ENCODE data around the gene MPG.

The MPG gene

DNA sequence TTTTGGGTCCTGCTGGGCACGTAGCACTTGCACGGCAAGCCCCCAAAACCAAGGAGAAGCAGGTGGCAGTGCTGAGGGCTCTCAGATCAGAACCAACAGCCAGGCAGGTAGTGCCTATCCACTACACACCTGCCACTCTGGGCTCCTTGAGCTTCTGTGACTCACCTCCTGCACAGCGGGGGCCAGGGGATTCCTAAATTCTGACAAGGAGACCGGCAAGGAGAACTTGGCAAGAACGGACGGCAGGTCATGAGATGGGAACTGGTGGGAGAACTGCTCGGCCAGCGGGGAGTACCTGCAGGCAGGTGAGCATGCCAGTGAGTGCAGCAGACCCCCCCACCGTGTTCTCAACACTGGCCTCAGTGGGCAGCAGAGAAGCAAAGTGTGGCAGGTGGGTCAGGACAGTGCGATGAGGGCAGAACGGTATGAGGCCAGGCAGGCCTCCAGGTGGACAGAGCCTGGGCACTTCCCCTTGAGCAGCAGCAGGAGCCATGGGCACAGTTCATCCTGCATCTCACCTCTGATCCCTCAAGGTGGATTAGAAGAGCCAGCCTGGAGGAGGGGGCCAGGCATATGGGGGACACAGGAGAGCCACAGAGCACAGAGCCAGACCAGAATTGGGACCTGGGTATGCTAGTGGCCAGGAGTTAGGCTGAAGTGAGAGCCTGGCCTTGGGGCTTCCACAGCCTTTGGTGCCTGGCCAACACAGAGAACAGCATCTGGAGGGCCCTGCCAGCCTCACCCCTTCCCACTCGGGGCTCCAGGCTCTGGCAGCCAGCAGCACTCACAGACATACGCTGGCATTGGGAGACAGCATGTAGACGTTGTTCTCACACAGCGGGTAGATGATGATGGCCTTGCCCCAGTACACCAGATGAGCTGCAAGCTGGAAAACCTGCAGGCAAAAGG is 14.7 kb downstream of the MPG start:
- DNase-seq (ENCODE audit: insufficient read length, low spot score), result no peak
- TF ChIP-seq PAX5 (IDR thresholded peaks at IDR 0.05; ENCODE audit: insufficient read depth, low read length, severe bottlenecking), result no peak
- no peak for TF ChIP-seq POU2F2 (IDR thresholded peaks at IDR 0.05; ENCODE audit: low read depth, low read length)
- TF ChIP-seq SPI1 (IDR thresholded peaks at IDR 0.05; ENCODE audit: low read depth, low read length), result no peak
- no peak for TF ChIP-seq POLR2A (IDR thresholded peaks at IDR 0.05; ENCODE audit: low read depth, low read length)
- no peak; the same call in 1 of the 2 replicates for TF ChIP-seq POLR2AphosphoS5 (IDR thresholded peaks at IDR 0.05; ENCODE audit: low read depth, low read length)
- TF ChIP-seq TAF1 (IDR thresholded peaks at IDR 0.05; ENCODE audit: low read depth, low read length), result no peak

DNA sequence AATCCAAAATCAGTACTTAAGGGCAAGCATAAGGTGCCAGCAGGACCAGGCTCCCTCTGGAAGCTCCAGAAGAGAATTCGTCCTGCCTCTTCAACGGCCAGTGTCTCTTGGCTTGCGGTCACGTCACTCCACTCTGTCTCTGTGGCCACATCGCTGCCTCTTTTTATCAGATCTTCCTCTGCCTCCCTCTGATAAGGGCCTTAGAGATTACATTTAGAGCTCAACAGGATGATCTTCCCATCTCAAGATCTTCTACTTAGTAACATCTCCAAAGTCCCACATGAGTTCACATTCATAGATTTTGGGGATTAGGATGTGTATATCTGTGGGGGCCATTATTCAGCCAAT is 16.9 kb downstream of the MPG start:
- DNase-seq (ENCODE audit: insufficient read length, low spot score) (no peak), FAIRE-seq (no peak)
- TF ChIP-seq TAF1 (IDR thresholded peaks at IDR 0.05; ENCODE audit: low read depth, low read length) (no peak), POLR2A (IDR thresholded peaks at IDR 0.05; ENCODE audit: low read depth, low read length) (no peak), POLR2AphosphoS5 (IDR thresholded peaks at IDR 0.05; ENCODE audit: low read depth, low read length) (no peak), PAX5 (IDR thresholded peaks at IDR 0.05; ENCODE audit: insufficient read depth, low read length, severe bottlenecking) (no peak), SPI1 (IDR thresholded peaks at IDR 0.05; ENCODE audit: low read depth, low read length) (no peak)

More for the DNA sequence above, 14.7 kb downstream of the MPG start:
- FAIRE-seq, result no peak

DNA sequence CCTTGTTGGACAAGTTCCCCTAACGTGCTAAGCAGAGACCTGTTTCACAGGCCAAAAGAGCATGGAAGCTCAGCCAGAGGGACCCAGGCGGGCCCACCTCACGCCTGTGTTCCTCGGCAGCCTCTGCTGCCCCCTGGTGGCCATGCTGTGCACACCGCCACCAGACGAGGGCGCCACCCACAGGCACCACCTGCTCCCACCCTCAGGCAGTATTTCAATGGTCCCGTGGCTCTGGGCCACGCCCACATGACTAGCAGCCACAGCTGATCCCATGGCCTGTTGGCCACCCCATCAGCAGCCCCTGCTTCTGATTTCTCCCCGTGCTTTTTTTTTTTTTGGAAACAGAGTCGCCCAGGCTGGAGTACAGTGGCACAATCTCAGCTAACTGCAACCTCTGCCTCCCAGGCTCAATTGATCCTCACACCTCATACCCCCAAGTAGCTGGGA is 18.9 kb downstream of the MPG start:
- DNase-seq (ENCODE audit: insufficient read length, low spot score) (peak; percentile 98), FAIRE-seq (peak; percentile 99)
- TF ChIP-seq SPI1 (IDR thresholded peaks at IDR 0.05; ENCODE audit: low read depth, low read length) (no peak), POU2F2 (IDR thresholded peaks at IDR 0.05; ENCODE audit: low read depth, low read length) (no peak), POLR2AphosphoS5 (IDR thresholded peaks at IDR 0.05; ENCODE audit: low read depth, low read length) (no peak), TAF1 (IDR thresholded peaks at IDR 0.05; ENCODE audit: low read depth, low read length) (no peak), PAX5 (IDR thresholded peaks at IDR 0.05; ENCODE audit: insufficient read depth, low read length, severe bottlenecking) (no peak), POLR2A (IDR thresholded peaks at IDR 0.05; ENCODE audit: low read depth, low read length) (no peak)

DNA sequence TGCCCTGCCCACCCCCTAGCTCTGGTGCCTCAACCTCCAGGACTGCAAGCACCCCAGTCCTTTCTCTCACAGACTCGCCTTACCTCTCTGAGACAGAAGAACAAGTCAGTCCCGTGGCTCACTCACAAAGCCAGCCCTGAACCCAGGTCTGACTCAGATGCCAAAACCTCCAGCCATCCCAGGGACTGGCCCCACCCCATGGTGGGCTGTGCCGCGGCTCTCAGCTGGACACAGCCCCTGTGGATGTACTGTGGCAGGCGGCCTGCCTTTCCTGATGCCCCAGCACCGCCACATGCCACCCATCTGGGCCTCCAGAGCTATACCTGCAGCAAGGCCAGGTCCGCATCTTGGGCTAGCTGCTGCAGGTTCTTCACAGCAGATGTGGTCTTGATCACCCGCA is 19.8 kb downstream of the MPG start:
- FAIRE-seq (no peak), DNase-seq (ENCODE audit: insufficient read length, low spot score) (no peak)
- TF ChIP-seq TAF1 (IDR thresholded peaks at IDR 0.05; ENCODE audit: low read depth, low read length) (no peak), POLR2AphosphoS5 (IDR thresholded peaks at IDR 0.05; ENCODE audit: low read depth, low read length) (no peak), POU2F2 (IDR thresholded peaks at IDR 0.05; ENCODE audit: low read depth, low read length) (no peak), SPI1 (IDR thresholded peaks at IDR 0.05; ENCODE audit: low read depth, low read length) (no peak), PAX5 (IDR thresholded peaks at IDR 0.05; ENCODE audit: insufficient read depth, low read length, severe bottlenecking) (no peak), POLR2A (IDR thresholded peaks at IDR 0.05; ENCODE audit: low read depth, low read length) (no peak)

DNA sequence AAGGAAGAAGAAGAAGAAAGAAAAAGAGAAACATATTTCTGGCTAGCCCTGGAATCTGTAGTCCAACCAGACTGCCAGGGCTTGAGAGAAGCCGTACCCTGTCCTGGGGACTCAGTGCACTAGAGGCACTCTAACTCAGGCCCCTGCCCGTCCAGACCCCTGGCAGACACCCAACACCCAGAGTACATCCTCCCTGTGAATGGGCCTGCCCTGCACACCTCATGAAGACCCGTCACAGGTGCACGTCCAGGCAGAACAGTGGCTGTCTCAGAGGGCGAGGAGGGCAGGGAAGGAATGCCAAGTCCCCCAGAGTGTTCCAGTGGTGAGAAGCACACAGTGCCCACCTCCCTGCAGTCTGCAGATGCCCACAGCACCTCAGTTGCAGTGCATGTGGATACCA is 23.0 kb downstream of the MPG start:
- FAIRE-seq, result no peak
- no peak for DNase-seq (ENCODE audit: insufficient read length, low spot score)
- TF ChIP-seq SPI1 (IDR thresholded peaks at IDR 0.05; ENCODE audit: low read depth, low read length) (no peak), POU2F2 (IDR thresholded peaks at IDR 0.05; ENCODE audit: low read depth, low read length) (no peak), POLR2AphosphoS5 (IDR thresholded peaks at IDR 0.05; ENCODE audit: low read depth, low read length) (no peak)

DNA sequence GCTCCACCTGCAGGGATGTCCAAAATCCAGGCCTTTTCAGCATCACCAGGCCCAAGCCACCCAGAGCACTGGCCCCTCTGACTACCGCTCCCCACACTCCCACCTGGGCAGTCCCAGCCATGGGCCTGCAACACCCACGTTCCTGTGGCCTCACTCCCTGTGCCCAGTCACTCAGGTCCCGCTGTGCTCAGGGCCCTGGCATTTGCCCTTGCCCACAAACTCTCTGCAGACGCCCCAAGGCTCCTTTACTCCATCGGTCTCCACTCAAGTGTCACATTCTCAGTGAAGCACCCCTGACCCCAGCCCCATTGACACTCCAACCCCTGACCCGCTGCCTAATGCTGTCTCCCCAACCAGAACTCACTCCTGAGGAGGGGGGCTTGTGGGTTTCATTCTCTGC is 23.6 kb downstream of the MPG start:
- FAIRE-seq, result no peak
- TF ChIP-seq TAF1 (IDR thresholded peaks at IDR 0.05; ENCODE audit: low read depth, low read length) (no peak), POLR2A (IDR thresholded peaks at IDR 0.05; ENCODE audit: low read depth, low read length) (no peak), PAX5 (IDR thresholded peaks at IDR 0.05; ENCODE audit: insufficient read depth, low read length, severe bottlenecking) (no peak), POU2F2 (IDR thresholded peaks at IDR 0.05; ENCODE audit: low read depth, low read length) (no peak), POLR2AphosphoS5 (IDR thresholded peaks at IDR 0.05; ENCODE audit: low read depth, low read length) (no peak), SPI1 (IDR thresholded peaks at IDR 0.05; ENCODE audit: low read depth, low read length) (no peak)
- DNase-seq (ENCODE audit: insufficient read length, low spot score), result no peak

DNA sequence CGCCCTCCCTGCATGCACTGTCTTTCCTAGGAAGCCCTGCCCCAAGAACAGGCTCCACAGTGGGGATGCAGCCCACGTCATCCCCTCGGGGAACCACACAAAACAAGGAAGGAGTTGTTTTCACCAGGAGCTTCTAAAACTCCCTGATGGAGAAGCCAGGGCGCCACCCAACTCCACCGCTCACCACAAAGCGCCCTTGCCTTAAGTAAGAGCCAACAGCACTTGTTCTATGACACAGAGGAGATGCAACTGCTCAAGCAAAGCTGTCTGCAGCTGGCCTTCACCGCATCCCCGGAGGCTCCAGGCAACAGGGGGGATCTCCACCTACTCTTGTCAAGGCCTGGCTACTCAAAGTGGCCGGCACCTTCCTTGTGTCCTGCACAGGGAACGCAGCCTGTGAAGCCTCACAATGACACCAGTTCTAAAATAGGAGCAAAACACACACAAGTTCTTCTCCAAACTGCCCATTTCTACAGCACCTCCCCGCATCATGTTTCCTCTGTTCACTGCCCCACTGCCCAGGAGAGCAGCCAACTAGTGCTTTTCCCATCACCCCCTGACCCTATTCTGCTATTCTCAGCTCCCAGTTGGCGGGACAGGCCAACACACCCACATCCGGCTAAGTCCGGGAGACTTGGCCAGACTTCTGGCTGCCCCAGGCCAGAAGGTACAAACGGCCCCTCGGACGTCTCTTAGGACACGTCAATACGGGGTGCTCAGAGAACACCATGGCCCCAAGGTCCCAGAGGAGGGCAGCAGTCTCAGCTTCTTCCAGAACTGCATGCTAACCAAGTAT is 24.2 kb downstream of the MPG start:
- DNase-seq (ENCODE audit: insufficient read length, low spot score), result no peak
- no peak for FAIRE-seq
- no peak for TF ChIP-seq SPI1 (IDR thresholded peaks at IDR 0.05; ENCODE audit: low read depth, low read length)
- no peak for TF ChIP-seq POU2F2 (IDR thresholded peaks at IDR 0.05; ENCODE audit: low read depth, low read length)
- no peak for TF ChIP-seq PAX5 (IDR thresholded peaks at IDR 0.05; ENCODE audit: insufficient read depth, low read length, severe bottlenecking)
- TF ChIP-seq TAF1 (IDR thresholded peaks at IDR 0.05; ENCODE audit: low read depth, low read length), result no peak
- no peak for TF ChIP-seq POLR2AphosphoS5 (IDR thresholded peaks at IDR 0.05; ENCODE audit: low read depth, low read length)
- TF ChIP-seq POLR2A (IDR thresholded peaks at IDR 0.05; ENCODE audit: low read depth, low read length), result no peak

DNA sequence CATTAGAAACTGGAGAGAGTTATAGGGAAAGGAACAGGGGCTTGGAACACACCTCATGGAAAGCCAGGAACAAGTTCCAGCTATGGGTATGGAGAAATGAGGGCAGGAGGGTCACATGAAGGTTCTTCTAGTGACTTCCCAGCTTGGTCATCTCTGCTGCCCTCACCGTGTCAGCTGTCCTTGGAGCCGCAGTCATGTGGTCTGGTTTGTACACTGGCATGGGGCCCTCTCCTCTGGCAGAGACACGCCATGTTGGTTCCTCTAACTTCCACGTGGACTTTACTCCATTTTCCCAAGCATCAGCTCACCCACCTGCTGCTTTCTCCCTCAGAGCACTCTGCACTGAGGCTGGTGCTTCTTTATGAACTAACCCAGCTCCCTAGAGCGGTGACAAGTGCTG is 26.3 kb downstream of the MPG start:
- DNase-seq (ENCODE audit: insufficient read length, low spot score) (no peak), FAIRE-seq (no peak)
- no peak for TF ChIP-seq SPI1 (IDR thresholded peaks at IDR 0.05; ENCODE audit: low read depth, low read length)
- TF ChIP-seq PAX5 (IDR thresholded peaks at IDR 0.05; ENCODE audit: insufficient read depth, low read length, severe bottlenecking), result no peak
- TF ChIP-seq POU2F2 (IDR thresholded peaks at IDR 0.05; ENCODE audit: low read depth, low read length), result no peak
- TF ChIP-seq POLR2AphosphoS5 (IDR thresholded peaks at IDR 0.05; ENCODE audit: low read depth, low read length), result no peak
- no peak for TF ChIP-seq POLR2A (IDR thresholded peaks at IDR 0.05; ENCODE audit: low read depth, low read length)
- no peak for TF ChIP-seq TAF1 (IDR thresholded peaks at IDR 0.05; ENCODE audit: low read depth, low read length)

DNA sequence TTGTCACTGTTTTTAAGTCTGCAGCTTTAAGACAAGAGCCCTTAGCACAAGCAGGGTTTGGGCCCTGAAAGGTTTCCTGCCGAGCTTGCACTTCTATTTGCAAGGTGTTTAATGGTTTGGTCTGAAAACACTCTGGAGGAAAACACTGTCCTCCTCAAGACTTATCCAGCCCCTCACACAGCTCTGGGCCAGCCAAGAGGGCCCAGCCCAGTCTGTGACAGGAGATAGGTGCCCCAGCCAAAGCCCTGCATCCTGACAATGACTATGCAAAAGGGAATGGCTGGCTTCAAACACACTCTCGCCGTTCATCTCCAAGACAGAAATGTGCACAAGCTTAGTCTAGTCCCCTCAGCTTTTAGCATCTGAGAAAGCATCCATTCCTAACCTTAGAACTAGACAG is 26.9 kb downstream of the MPG start:
- TF ChIP-seq POLR2AphosphoS5 (IDR thresholded peaks at IDR 0.05; ENCODE audit: low read depth, low read length) (no peak), POU2F2 (IDR thresholded peaks at IDR 0.05; ENCODE audit: low read depth, low read length) (no peak), SPI1 (IDR thresholded peaks at IDR 0.05; ENCODE audit: low read depth, low read length) (no peak), POLR2A (IDR thresholded peaks at IDR 0.05; ENCODE audit: low read depth, low read length) (no peak), TAF1 (IDR thresholded peaks at IDR 0.05; ENCODE audit: low read depth, low read length) (no peak), PAX5 (IDR thresholded peaks at IDR 0.05; ENCODE audit: insufficient read depth, low read length, severe bottlenecking) (no peak)
- DNase-seq (ENCODE audit: insufficient read length, low spot score) (no peak), FAIRE-seq (no peak)
